HEK293 (cell line): Measurements from ENCODE around the gene KRT80.

Experiments used
- CTCF ChIA-PET: fragments of 350-600 bp; formaldehyde crosslinking; extraction: SDS; loops from one replicate; lab custom pipeline; 2021; ENCODE audit warnings: antibody characterized with exemption; lab: Yijun Ruan, JAX
- POLR2A ChIA-PET: fragments of 300-600 bp; formaldehyde crosslinking; extraction: SDS; loops from one replicate; lab custom pipeline; 2020; ENCODE audit warnings: antibody characterized with exemption, inconsistent platforms; lab: Yijun Ruan, JAX
- H3K27ac ChIP-seq: fragments of 200-500 bp; sonication (Bioruptor generic); 2 replicates; pipeline ENCODE4 v1.5.1; 2014; ENCODE audit warnings: low read depth, low read length, control low read depth, inconsistent platforms; ENCODE audit errors: extremely low read depth
- H3K36me3 ChIP-seq, 2 experiments: fragments of 200-500 bp in 1 of 2; sonication (Bioruptor generic) in 1 of 2; 1 replicate in 1 of 2; 2 replicates in 1 of 2; pipeline ENCODE4 v1.5.1; 2014 to 2017; ENCODE audit warnings: inconsistent platforms in 2 of 2, low read length in 2 of 2; ENCODE audit not compliant: control insufficient read depth in 2 of 2, insufficient read depth in 1 of 2
- H3K4me1 ChIP-seq: fragments of 200-500 bp; sonication (Bioruptor generic); 2 replicates; pipeline ENCODE4 v1.5.1; 2014; ENCODE audit warnings: mild to moderate bottlenecking, low read length, inconsistent platforms; ENCODE audit not compliant: control insufficient read depth, insufficient read depth
- H3K4me3 ChIP-seq: 2 replicates; pipeline ENCODE4 v1.5.1; 2011; ENCODE audit warnings: low read depth, mild to moderate bottlenecking, control low read depth, low read length, moderate library complexity
- H3K9me3 ChIP-seq: fragments of 200-500 bp; sonication (Bioruptor generic); 2 replicates; pipeline ENCODE4 v1.5.1; 2014; ENCODE audit warnings: low read depth, low read length, inconsistent platforms; ENCODE audit not compliant: control insufficient read depth, insufficient read depth
- ATF2 ChIP-seq: fragments of 450-650 bp; formaldehyde crosslinking; IDR thresholded peaks from 2 replicates; pipeline ENCODE4 v1.5.1; 2016; ENCODE audit warnings: missing biosample characterization, missing genetic modification characterization, low read depth
- GLIS1 ChIP-seq: fragments of 450-650 bp; formaldehyde crosslinking; IDR thresholded peaks from 2 replicates; pipeline ENCODE4 v1.5.1; 2016; ENCODE audit warnings: missing biosample characterization, missing genetic modification characterization
- HOXA7 ChIP-seq: sonication (generic); formaldehyde crosslinking; IDR thresholded peaks from 2 replicates; pipeline ENCODE4 v1.8.1; 2022; ENCODE audit warnings: missing genetic modification reagents, borderline replicate concordance
- KLF16 ChIP-seq: fragments of 450-650 bp; formaldehyde crosslinking; IDR thresholded peaks from 2 replicates; pipeline ENCODE4 v1.5.1; 2017; ENCODE audit warnings: missing biosample characterization, missing genetic modification characterization
- SETDB1 ChIP-seq: IDR thresholded peaks from one replicate; pipeline ENCODE4 v1.6.1; 2017; ENCODE audit warnings: mild to moderate bottlenecking, low read length, moderate library complexity, mixed read lengths; ENCODE audit not compliant: insufficient read length
- TRIM28 ChIP-seq: IDR thresholded peaks from 2 replicates; pipeline ENCODE4 v1.6.1; 2011; ENCODE audit warnings: low read length, control low read depth, borderline replicate concordance
- YY1 ChIP-seq: fragments of 450-650 bp; formaldehyde crosslinking; IDR thresholded peaks from 2 replicates; pipeline ENCODE4 v1.5.1; 2018; ENCODE audit warnings: missing biosample characterization, missing genetic modification characterization
- ZBTB8A ChIP-seq: fragments of 450-650 bp; formaldehyde crosslinking; IDR thresholded peaks from 2 replicates; pipeline ENCODE4 v1.5.1; 2016; ENCODE audit warnings: missing biosample characterization, missing genetic modification characterization
- ZNF391 ChIP-seq: fragments of 450-650 bp; formaldehyde crosslinking; IDR thresholded peaks from 2 replicates; pipeline ENCODE4 v1.5.1; 2016; ENCODE audit warnings: low read depth, missing biosample characterization, missing genetic modification characterization, borderline replicate concordance
- ZNF529 ChIP-seq: fragments of 450-650 bp; formaldehyde crosslinking; IDR thresholded peaks from 2 replicates; pipeline ENCODE4 v1.5.1; 2017; ENCODE audit warnings: missing genetic modification characterization, missing biosample characterization; ENCODE audit not compliant: insufficient replicate concordance
- ZNF701 ChIP-seq: fragments of 450-650 bp; formaldehyde crosslinking; IDR thresholded peaks from 2 replicates; pipeline ENCODE4 v1.5.1; 2016; ENCODE audit warnings: missing biosample characterization, missing genetic modification characterization
- ZSCAN23 ChIP-seq: fragments of 450-650 bp; formaldehyde crosslinking; IDR thresholded peaks from 2 replicates; pipeline ENCODE4 v1.5.1; 2016; ENCODE audit warnings: missing biosample characterization, missing genetic modification characterization
- TF ChIP-seq, protein P1 (sequence below): fragments of 450-650 bp; formaldehyde crosslinking; IDR thresholded peaks from 2 replicates; pipeline ENCODE4 v1.5.1; 2017; ENCODE audit warnings: missing biosample characterization, missing genetic modification characterization
- TF ChIP-seq, protein P2 (sequence below): fragments of 450-650 bp; formaldehyde crosslinking; IDR thresholded peaks from 2 replicates; pipeline ENCODE4 v1.5.1; 2016; ENCODE audit warnings: missing biosample characterization, missing genetic modification characterization
- TF ChIP-seq, protein P3 (sequence below): fragments of 450-650 bp; formaldehyde crosslinking; IDR thresholded peaks from 2 replicates; pipeline ENCODE4 v1.5.1; 2016; ENCODE audit warnings: missing biosample characterization, missing genetic modification characterization

The KRT80 gene

GRCh38 chr12:52165096-52165855 is 26.5 kb downstream of the KRT80 start:
- Histone ChIP-seq H3K4me1 (no peaks in the 10 kb centered on the region), H3K36me3 (no peaks in the 10 kb centered on the region), H3K9me3 (no peaks in the 10 kb centered on the region), H3K27ac (no peak overlapping the region), H3K4me3 (no peak overlapping the region)
- TF ChIP-seq KLF16 (tag by site-specific recombination) (no peak), ZNF529 (tag by site-specific recombination) (no peak), SETDB1 (no peak), YY1 (tag by site-specific recombination) (no peak)
- TF ChIP-seq, protein P1, sequence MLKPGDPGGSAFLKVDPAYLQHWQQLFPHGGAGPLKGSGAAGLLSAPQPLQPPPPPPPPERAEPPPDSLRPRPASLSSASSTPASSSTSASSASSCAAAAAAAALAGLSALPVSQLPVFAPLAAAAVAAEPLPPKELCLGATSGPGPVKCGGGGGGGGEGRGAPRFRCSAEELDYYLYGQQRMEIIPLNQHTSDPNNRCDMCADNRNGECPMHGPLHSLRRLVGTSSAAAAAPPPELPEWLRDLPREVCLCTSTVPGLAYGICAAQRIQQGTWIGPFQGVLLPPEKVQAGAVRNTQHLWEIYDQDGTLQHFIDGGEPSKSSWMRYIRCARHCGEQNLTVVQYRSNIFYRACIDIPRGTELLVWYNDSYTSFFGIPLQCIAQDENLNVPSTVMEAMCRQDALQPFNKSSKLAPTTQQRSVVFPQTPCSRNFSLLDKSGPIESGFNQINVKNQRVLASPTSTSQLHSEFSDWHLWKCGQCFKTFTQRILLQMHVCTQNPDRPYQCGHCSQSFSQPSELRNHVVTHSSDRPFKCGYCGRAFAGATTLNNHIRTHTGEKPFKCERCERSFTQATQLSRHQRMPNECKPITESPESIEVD (tag by site-specific recombination) = no peak
- ChIA-PET POLR2A (interaction anchor here (1.2 kb wide), 1 partner anchor 27 kb away, joined by 4 read pairs; the partner anchor contains the start of gene KRT80), CTCF (interaction anchor here (0.6 to 1.2 kb wide), 6 partner anchors 8 to 154 kb away, joined by 3 to 5 read pairs (median 3); no protein-coding TSS in a partner anchor)

DNA sequence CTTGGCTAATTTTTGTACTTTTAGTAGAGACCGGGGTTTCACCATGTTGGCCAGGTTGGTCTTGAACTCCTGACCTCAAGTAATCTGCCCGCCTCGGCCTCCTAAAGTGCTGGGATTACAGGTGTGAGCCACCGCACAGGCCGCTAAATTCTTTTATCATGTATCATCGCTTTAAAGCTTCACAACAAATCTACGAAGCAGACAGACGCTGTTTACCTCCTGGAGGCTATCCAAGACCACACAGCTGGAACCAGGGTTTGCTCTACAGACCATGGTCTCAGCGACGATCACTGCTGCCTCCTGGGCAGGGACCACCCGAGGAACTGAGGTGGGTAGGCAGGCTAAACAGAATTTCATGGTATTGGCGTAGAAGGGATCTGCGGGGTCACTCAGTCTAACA is 27.2 kb downstream of the KRT80 start:
- POLR2A ChIA-PET = no interaction called here
- no peaks in the 10 kb centered on the region for H3K4me1 ChIP-seq
- CTCF ChIA-PET = interaction anchor here (0.6 kb wide), 1 partner anchor 154 kb away, joined by 3 read pairs; no protein-coding TSS in a partner anchor
- no peak overlapping the region for H3K4me3 ChIP-seq
- no peaks in the 10 kb centered on the region for H3K36me3 ChIP-seq
- H3K9me3 ChIP-seq = no peaks in the 10 kb centered on the region
- no peak overlapping the region for H3K27ac ChIP-seq
- TF ChIP-seq, protein P2, sequence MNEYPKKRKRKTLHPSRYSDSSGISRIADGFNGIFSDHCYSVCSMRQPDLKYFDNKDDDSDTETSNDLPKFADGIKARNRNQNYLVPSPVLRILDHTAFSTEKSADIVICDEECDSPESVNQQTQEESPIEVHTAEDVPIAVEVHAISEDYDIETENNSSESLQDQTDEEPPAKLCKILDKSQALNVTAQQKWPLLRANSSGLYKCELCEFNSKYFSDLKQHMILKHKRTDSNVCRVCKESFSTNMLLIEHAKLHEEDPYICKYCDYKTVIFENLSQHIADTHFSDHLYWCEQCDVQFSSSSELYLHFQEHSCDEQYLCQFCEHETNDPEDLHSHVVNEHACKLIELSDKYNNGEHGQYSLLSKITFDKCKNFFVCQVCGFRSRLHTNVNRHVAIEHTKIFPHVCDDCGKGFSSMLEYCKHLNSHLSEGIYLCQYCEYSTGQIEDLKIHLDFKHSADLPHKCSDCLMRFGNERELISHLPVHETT (tag by site-specific recombination) = no peak
- no peak for TF ChIP-seq ZNF391 (tag by site-specific recombination)
- TF ChIP-seq, protein P3, sequence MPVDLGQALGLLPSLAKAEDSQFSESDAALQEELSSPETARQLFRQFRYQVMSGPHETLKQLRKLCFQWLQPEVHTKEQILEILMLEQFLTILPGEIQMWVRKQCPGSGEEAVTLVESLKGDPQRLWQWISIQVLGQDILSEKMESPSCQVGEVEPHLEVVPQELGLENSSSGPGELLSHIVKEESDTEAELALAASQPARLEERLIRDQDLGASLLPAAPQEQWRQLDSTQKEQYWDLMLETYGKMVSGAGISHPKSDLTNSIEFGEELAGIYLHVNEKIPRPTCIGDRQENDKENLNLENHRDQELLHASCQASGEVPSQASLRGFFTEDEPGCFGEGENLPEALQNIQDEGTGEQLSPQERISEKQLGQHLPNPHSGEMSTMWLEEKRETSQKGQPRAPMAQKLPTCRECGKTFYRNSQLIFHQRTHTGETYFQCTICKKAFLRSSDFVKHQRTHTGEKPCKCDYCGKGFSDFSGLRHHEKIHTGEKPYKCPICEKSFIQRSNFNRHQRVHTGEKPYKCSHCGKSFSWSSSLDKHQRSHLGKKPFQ (tag by site-specific recombination) = no peak

GRCh38 chr12:52162981-52163380 is 28.8 kb downstream of the KRT80 start:
- no peak for TF ChIP-seq ZNF701
- TF ChIP-seq TRIM28 = no peak
- no peak overlapping the region for H3K4me3 ChIP-seq
- no peak overlapping the region for H3K27ac ChIP-seq
- H3K4me1 ChIP-seq = no peaks in the 10 kb centered on the region
- no peaks in the 10 kb centered on the region for H3K9me3 ChIP-seq
- H3K36me3 ChIP-seq = no peaks in the 10 kb centered on the region
- POLR2A ChIA-PET = no interaction called here
- CTCF ChIA-PET = interaction anchor here (0.6 to 1.2 kb wide), 5 partner anchors 44 to 201 kb away, joined by 3 to 6 read pairs (median 3); no protein-coding TSS in a partner anchor

DNA sequence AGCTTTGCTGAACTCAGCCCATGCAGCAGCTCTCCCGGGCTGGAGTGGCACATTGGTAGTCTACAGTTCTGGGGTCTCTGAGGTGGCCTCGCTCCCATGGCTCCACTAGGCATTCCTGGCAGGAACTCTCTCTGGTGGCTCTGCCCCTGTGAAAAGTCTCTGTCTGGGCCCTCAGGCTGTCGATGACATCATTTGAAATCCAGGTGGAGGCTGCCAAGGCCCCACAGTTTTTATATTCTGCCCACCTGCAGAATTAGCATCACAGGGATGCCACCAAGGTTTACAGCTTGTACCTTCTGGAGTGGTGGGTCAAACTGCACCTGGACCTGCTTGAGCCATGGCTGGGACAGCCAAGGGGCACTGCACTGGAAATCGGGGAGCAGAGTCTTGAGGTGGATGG is 31.6 kb downstream of the KRT80 start:
- H3K27ac ChIP-seq = no peak overlapping the region
- H3K4me1 ChIP-seq = no peaks in the 10 kb centered on the region
- TF ChIP-seq ATF2 (peak; percentile 54; the same call in 1 of the 2 replicates), ZBTB8A (tag by site-specific recombination) (no peak), ZSCAN23 (tag by site-specific recombination) (no peak), HOXA7 (CRISPR knock-in tag) (no peak), GLIS1 (tag by site-specific recombination) (0 out of 2 replicates have a peak, but pooled peaks have one; percentile 28)
- H3K36me3 ChIP-seq = no peaks in the 10 kb centered on the region
- POLR2A ChIA-PET = interaction anchor here (0.7 kb wide), 1 partner anchor 11 kb away, joined by 3 read pairs; no protein-coding TSS in a partner anchor
- no peaks in the 10 kb centered on the region for H3K9me3 ChIP-seq
- CTCF ChIA-PET = interaction anchor here (0.7 to 2.1 kb wide), 11 partner anchors 47 to 720 kb away, joined by 3 to 16 read pairs (median 3); partner anchors contain the start of gene KRT85
- no peak overlapping the region for H3K4me3 ChIP-seq
